GM12878 (cell line): ENCODE measurements around the gene NEU4.
"Not testable (repeated sequence)": the region's sequence is repeated elsewhere in the genome, so short reads cannot be mapped to it uniquely, and the experiment has no call there.

ENCODE experiments used
- CTCF ChIP-seq, 3 experiments: IDR thresholded peaks in 2 of 3; conservative IDR thresholded peaks in 1 of 3; 2 replicates each; pipeline ENCODE4 v1.5.1; 2011; ENCODE audit warnings: low read depth in 3 of 3, low read length in 3 of 3, mild to moderate bottlenecking in 3 of 3, control low read depth in 2 of 3, moderate library complexity in 2 of 3, inconsistent platforms in 1 of 3, mixed read lengths in 1 of 3; ENCODE audit not compliant: control insufficient read depth in 2 of 3, insufficient read depth in 1 of 3; ENCODE audit errors: extremely low read depth in 1 of 3
- ELK1 ChIP-seq: IDR thresholded peaks from 2 replicates; pipeline ENCODE4 v1.6.1; 2012; ENCODE audit warnings: low read depth, low read length, improper control_type of control experiment
- FOXK2 ChIP-seq: fragments of 450-650 bp; IDR thresholded peaks from 2 replicates; pipeline ENCODE4 v1.6.1; 2017; ENCODE audit warnings: mild to moderate bottlenecking, moderate library complexity
- GABPA ChIP-seq: IDR thresholded peaks from 2 replicates; pipeline ENCODE4 v1.6.1; 2014; ENCODE audit warnings: antibody characterized with exemption, low read depth, mild to moderate bottlenecking, inconsistent platforms
- HDAC6 ChIP-seq: fragments of 200-600 bp; sonication (generic); IDR thresholded peaks from one replicate; pipeline ENCODE4 v1.8.0; 2017; ENCODE audit warnings: antibody characterized with exemption; ENCODE audit not compliant: unreplicated experiment
- JUND ChIP-seq: IDR thresholded peaks from 2 replicates; pipeline ENCODE4 v1.6.1; 2012; ENCODE audit warnings: low read depth, mild to moderate bottlenecking, low read length, improper control_type of control experiment, moderate library complexity
- POLR2A ChIP-seq: IDR thresholded peaks from 2 replicates; pipeline ENCODE4 v1.6.1; 2011; ENCODE audit warnings: low read depth, mild to moderate bottlenecking, low read length
- SIN3A ChIP-seq: IDR thresholded peaks from 2 replicates; pipeline ENCODE4 v1.6.1; 2012; ENCODE audit warnings: low read depth, low read length, improper control_type of control experiment
- SMC3 ChIP-seq: IDR thresholded peaks from 2 replicates; pipeline ENCODE4 v1.6.1; 2011; ENCODE audit warnings: low read length, improper control_type of control experiment, borderline replicate concordance
- TARDBP ChIP-seq: IDR thresholded peaks from 2 replicates; pipeline ENCODE4 v1.6.1; 2016; ENCODE audit warnings: borderline replicate concordance
- YY1 ChIP-seq: IDR thresholded peaks from 2 replicates; pipeline ENCODE4 v1.6.1; 2011; ENCODE audit warnings: low read depth, mild to moderate bottlenecking, low read length
- TF ChIP-seq, protein P1 (sequence below): IDR thresholded peaks from 2 replicates; pipeline ENCODE4 v1.6.1; 2012; ENCODE audit warnings: mild to moderate bottlenecking, low read depth, low read length

GRCh38 chr2:241833756-241834526 is 24.9 kb downstream of the NEU4 start:
- TF ChIP-seq YY1; FOXK2; TARDBP; CTCF (IDR thresholded peaks at IDR 0.05 in 2 of 3, conservative IDR thresholded peaks at IDR 0.05 in 1 of 3; ENCODE audit: control insufficient read depth in 2 of 3, extremely low read depth in 1 of 3, insufficient read depth in 1 of 3, low read depth in 3 of 3, low read length in 3 of 3); POLR2A; GABPA; HDAC6; ELK1; JUND; SMC3; SIN3A: not testable (repeated sequence)
- TF ChIP-seq, protein P1, sequence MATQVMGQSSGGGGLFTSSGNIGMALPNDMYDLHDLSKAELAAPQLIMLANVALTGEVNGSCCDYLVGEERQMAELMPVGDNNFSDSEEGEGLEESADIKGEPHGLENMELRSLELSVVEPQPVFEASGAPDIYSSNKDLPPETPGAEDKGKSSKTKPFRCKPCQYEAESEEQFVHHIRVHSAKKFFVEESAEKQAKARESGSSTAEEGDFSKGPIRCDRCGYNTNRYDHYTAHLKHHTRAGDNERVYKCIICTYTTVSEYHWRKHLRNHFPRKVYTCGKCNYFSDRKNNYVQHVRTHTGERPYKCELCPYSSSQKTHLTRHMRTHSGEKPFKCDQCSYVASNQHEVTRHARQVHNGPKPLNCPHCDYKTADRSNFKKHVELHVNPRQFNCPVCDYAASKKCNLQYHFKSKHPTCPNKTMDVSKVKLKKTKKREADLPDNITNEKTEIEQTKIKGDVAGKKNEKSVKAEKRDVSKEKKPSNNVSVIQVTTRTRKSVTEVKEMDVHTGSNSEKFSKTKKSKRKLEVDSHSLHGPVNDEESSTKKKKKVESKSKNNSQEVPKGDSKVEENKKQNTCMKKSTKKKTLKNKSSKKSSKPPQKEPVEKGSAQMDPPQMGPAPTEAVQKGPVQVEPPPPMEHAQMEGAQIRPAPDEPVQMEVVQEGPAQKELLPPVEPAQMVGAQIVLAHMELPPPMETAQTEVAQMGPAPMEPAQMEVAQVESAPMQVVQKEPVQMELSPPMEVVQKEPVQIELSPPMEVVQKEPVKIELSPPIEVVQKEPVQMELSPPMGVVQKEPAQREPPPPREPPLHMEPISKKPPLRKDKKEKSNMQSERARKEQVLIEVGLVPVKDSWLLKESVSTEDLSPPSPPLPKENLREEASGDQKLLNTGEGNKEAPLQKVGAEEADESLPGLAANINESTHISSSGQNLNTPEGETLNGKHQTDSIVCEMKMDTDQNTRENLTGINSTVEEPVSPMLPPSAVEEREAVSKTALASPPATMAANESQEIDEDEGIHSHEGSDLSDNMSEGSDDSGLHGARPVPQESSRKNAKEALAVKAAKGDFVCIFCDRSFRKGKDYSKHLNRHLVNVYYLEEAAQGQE, result not testable (repeated sequence)
